ENCODE measurements around the gene GSG1L2.

The GSG1L2 gene

DNA sequence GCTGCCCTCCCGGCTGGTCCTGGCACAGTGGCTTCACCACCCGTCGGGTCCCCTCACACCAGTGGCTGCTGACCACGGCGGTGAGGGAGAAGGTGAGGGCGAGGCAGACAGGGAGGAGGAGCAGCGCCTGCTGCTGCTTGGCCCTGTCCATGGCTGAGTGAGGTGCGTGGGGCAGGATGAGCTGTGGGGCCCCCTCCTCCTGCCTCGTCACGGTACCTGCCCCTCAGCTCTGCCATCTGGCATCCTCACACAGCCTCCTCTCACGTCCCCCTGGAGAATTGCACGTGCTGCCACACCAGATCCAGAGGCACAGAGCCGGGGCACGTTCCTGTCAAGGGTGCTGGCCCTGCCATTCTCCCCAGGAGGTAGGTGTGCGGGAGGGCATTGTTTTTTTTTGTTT is at the start of gene GSG1L2:
TSS of gene GSG1L2 (minus strand) at position 159 of the 400 bp plus-strand sequence. CDS start at position 151, 8 bp downstream.
- DNase-seq (ENCODE audit: low read depth, low spot score) = no peak

- no peak for DNase-seq (ENCODE audit: low read depth, low spot score)
These were observed 46.7 kb upstream of the GSG1L2 start for GRCh38 chr17:9868552-9868951.

DNA sequence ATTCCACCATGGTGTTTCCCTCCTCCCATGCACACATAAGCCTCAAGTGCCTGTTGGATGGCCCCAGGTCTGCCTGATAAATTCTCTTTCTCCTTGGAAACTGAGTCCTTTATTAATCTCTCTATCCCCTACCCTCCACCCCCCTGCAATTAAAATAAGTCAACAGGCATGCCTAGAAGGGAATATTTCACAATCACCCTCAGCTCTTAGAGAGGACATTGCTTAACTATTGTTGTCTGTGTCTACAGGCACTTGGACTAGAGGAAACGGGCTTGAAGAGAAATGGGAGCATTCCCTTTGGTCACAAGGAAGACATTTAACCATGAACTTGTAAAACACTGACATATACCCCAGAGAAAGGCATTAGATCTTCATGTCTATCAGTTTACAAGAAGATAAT is 43.7 kb upstream of the GSG1L2 start:
- no peak for DNase-seq (ENCODE audit: low read depth, low spot score)

DNA sequence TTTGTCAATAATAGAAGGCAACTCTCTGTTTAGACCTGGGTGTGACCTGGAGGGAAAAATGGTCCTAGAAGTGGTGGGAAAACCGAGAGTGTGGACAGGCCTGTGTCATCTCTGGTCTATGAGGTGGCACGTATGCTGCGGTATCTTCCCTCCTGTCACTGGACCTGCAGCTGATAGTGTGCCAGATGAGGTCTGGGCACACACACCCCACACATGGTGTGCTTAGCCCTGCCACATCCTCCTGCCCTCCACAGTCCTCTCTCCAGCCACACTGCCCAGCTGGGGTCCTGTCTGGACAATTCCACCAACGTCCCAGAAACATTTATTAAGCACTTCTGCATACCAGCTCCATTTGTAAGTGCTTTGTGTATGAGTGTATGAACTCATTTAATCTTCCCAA is 41.1 kb upstream of the GSG1L2 start:
- DNase-seq (ENCODE audit: low read depth, low spot score) = no peak

- no peak for DNase-seq (ENCODE audit: low read depth, low spot score)
These were observed 40.3 kb upstream of the GSG1L2 start for GRCh38 chr17:9862220-9862619.

- DNase-seq (ENCODE audit: low read depth, low spot score) = no peak
These were observed 39.0 kb upstream of the GSG1L2 start for GRCh38 chr17:9860851-9861250.

GRCh38 chr17:9859781-9860180 is 37.9 kb upstream of the GSG1L2 start:
- DNase-seq (ENCODE audit: low read depth, low spot score) = no peak

GRCh38 chr17:9855036-9855435 is 33.2 kb upstream of the GSG1L2 start:
- no peak for DNase-seq (ENCODE audit: low read depth, low spot score)

- DNase-seq (ENCODE audit: low read depth, low spot score) = no peak
These were observed 32.4 kb upstream of the GSG1L2 start for GRCh38 chr17:9854255-9854654.

DNA sequence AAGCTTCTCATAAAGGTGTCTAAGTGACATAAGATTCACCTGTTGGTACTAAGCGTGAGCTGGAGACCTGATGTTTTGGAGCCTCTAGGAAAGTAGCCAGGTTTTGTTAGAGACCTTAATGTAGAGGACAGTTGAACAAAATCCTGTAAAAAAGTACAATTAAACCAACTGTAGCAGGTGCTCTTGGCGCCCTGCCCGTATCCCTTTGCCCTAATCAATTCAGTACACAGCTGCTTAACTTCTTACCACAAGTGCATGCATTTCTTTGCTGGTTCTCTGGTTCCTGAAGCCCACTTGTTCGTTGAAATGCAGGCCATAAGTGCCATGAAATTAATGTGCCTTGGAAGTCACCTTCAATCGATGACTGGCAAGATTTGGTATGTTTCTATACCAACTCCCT is 28.3 kb upstream of the GSG1L2 start:
- DNase-seq (ENCODE audit: low read depth, low spot score) = no peak

DNA sequence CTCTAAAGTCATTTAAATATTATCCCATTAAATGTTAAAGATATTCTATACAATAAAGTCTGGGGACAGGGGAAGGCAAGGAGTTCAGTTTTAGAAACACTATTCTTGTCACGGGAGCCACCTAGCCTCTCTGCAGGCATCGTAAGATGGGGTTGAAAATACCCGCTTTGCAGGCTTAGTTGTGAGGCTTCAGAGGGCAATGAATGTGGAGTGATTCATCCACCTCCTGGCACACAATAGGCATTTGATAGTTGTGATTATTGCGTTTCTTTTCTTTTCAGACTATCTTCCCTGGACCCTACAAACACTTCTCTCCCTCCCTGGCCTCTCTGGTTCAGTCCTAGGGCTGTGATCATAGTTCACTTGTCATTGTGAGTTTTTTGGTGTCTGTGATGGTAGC is 23.4 kb upstream of the GSG1L2 start:
- DNase-seq (ENCODE audit: low read depth, low spot score) = no peak

GRCh38 chr17:9844153-9844552 is 22.3 kb upstream of the GSG1L2 start:
- no peak for DNase-seq (ENCODE audit: low read depth, low spot score)

GRCh38 chr17:9843152-9844010 is 21.5 kb upstream of the GSG1L2 start:
- no peak for DNase-seq (ENCODE audit: low read depth, low spot score)

- no peak for DNase-seq (ENCODE audit: low read depth, low spot score)
These were observed 20.3 kb upstream of the GSG1L2 start for GRCh38 chr17:9842057-9842758.

DNA sequence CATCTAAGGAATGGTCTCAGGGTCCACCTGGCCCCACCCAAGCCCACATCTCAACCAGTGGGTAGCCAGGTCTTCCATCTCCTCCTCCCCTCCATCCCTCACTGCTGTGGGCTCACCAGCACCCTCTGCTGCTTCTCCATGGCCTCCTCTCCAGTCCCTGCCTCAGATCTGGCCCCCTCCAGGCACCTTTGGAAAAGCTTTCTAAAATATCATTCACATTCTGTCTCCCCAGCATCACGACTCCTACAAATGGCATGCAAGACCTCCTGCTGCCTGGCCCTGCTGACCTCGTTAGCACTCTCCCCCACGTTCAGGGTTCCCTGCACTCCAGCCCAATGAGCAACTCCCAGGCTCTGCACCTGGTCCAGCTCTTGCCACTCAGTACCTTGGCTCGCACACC is 17.6 kb upstream of the GSG1L2 start:
- no peak for DNase-seq (ENCODE audit: low read depth, low spot score)

DNA sequence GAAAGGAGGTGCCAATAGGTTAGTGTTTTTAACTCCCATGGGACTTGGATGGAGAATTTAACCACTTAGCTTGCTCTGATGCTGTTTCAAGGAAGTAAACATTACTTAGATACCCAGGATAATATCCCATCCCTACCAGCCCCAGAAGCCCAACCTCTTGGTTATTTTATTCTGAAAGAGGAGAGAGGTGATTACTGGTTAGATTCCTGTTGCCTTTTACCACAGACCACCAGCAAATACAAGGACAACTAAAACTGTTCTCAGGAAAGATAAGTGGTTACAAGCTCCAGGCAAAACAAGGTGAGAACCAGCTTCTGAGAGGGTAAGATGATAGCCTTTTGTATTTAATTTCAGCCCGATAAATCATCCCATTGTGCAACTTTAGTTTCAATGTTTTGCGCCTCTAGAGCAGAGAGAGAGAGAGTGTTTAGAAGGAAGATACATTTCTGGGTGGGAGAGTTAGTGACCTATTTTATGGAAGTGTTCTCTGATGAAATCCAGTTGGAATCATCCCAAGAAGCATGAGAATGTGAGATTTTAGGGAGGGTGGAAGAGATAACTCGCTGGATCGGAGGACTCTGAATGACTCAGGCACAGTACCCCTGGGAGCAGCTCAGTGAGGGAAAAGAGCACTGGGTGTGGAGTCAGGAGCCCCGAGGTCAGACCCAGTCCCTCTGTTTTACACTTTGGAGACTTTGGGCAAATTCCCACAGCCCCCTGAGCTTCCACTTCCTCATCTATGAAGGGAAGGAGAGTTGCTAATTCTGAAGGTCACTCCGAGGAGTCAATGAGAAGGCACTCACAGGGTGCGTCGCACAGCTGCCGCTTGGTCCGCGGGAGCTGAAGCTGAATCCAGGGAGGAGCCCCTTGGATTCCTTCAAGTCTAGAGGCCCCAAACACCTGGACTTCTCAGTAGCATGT is 15.9 kb upstream of the GSG1L2 start:
- DNase-seq (ENCODE audit: low read depth, low spot score) = no peak

- DNase-seq (ENCODE audit: low read depth, low spot score) = no peak
These were observed 12.0 kb upstream of the GSG1L2 start for GRCh38 chr17:9833922-9834321.

GRCh38 chr17:9830711-9831110 is 8.8 kb upstream of the GSG1L2 start:
- no peak for DNase-seq (ENCODE audit: low read depth, low spot score)

DNA sequence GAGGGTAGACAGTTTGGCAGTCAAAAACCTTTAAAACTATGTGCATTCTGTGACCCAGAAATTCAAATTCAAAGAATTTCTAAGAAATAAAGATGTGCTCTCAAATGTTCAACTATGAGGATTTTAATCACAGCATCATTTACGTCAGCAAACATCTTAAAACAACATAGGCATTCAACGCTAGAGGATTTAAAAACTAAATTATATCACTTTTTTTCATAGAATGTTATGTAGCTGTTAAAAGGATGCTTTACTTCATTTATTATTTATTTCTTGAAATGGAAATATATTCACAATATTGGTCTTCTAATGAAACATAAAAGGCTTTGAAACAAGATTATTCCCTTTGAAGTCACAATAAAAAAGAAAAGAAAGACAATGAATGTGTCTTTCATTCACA is 7.5 kb upstream of the GSG1L2 start:
- DNase-seq (ENCODE audit: low read depth, low spot score) = no peak

GRCh38 chr17:9828296-9829295 is 6.7 kb upstream of the GSG1L2 start:
- DNase-seq (ENCODE audit: low read depth, low spot score) = no peak

DNA sequence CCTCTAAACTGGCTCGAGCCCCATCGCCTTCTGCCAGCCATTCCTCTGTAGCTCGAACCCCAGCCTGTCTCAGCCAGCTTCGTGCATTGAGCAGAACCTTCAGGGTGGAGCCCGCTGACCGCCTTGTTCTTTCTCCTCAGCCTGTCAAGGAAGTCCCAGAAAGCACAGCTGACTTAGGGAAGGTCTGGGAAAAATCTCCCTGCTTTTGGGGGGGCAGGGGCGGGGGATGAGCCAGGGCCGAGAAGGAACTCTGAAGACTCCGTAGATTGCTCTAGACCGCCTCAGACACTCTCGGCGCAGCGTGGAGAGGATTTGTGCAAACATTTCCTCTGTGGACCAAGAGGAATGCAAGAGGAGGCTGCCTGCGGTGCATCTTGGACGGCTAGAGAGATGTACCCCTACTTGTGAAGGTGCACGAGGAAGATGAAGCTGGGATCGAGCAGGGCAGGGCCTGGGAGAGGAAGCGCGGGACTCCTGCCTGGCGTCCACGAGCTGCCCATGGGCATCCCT is 3.8 kb upstream of the GSG1L2 start, which contains the start of gene GLP2R:
TSS of gene GLP2R (plus strand) at position 284 of the 510 bp plus-strand sequence. CDS start at position 424, 140 bp downstream.
- DNase-seq (ENCODE audit: low read depth, low spot score) = no peak

All from iPS DF 19.7 (cell line).